Mesothelial cell of epicardium (in vitro differentiated cells): ENCODE measurements around the gene ABHD15. TPM values are rescaled to one million over a fixed set of nuclear protein-coding genes. Genes with fewer than 3 reads are reported as not detected.

Source experiments
- DNase-seq, 2 experiments: peaks; one replicate each; pipeline ENCODE4 v3.0.0; 2021; ENCODE audit warnings: low spot score in 2 of 2; ENCODE audit not compliant: unreplicated experiment in 2 of 2
- H3K27ac Mint-ChIP-seq: 2 replicates; pipeline ENCODE4 v1.8.0; 2021; ENCODE audit warnings: mixed read lengths
- H3K27me3 Mint-ChIP-seq: 2 replicates; pipeline ENCODE4 v1.8.0; 2021; ENCODE audit warnings: low read depth, mixed read lengths
- H3K36me3 Mint-ChIP-seq: 2 replicates; pipeline ENCODE4 v1.8.0; 2021; ENCODE audit warnings: mixed read lengths
- H3K4me1 Mint-ChIP-seq: 2 replicates; pipeline ENCODE4 v1.8.0; 2021; ENCODE audit warnings: mixed read lengths
- H3K4me3 Mint-ChIP-seq: 2 replicates; pipeline ENCODE4 v1.8.0; 2021; ENCODE audit warnings: mild to moderate bottlenecking, moderate library complexity, mixed read lengths
- H3K9me3 Mint-ChIP-seq: 2 replicates; pipeline ENCODE4 v1.8.0; 2021; ENCODE audit warnings: mixed read lengths
- total RNA-seq: library from RNA; stranded (reverse); gene quantifications from 3 replicates; pipeline ENCODE4 v1.2.1, GENCODE V29; 2021
- TF ChIP-seq, protein P1 (sequence below): fragments of 200-600 bp; sonication (generic); IDR thresholded peaks from one replicate; pipeline ENCODE4 v1.5.0; 2021; ENCODE audit warnings: antibody characterized with exemption; ENCODE audit not compliant: unreplicated experiment

ABHD15 gene
- total RNA-seq, 1 donor from 2014 or later = 6.1 TPM

DNA sequence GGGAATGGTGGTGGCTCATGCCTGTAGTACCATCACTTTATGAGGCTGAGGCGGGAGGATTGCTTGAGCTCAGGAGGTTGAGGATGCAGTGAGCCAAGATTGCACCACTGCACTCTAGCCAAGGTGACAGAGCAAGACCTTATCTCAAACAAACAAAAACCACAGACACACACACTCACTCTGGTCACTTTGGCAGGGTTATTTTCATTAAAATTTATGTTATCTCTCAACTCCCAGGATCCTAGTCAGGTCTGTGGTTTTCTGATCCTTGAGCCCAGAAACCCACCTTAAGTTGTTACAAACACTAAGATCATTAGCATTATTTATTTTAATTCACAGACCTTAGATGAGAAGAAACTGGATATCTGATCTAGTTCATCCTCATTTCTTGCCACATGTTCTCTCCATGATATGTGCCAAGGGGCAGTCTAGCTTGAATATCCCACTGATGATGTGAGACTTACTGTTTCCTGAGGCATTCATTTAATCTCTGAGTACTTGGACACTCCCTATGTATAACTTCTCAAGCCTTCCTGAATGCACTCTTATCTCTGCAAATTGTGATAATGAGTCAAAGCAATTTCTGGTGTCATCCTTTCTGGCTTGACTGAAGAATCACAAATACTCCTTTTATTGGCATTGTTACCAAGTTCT is 9.6 kb downstream of the ABHD15 start:
- peaks cover 5% of the 10 kb centered on the region for H3K4me1 Mint-ChIP-seq
- H3K36me3 Mint-ChIP-seq = peaks cover 4% of the 10 kb centered on the region
- no peak overlapping the region for H3K4me3 Mint-ChIP-seq
- TF ChIP-seq, protein P1, sequence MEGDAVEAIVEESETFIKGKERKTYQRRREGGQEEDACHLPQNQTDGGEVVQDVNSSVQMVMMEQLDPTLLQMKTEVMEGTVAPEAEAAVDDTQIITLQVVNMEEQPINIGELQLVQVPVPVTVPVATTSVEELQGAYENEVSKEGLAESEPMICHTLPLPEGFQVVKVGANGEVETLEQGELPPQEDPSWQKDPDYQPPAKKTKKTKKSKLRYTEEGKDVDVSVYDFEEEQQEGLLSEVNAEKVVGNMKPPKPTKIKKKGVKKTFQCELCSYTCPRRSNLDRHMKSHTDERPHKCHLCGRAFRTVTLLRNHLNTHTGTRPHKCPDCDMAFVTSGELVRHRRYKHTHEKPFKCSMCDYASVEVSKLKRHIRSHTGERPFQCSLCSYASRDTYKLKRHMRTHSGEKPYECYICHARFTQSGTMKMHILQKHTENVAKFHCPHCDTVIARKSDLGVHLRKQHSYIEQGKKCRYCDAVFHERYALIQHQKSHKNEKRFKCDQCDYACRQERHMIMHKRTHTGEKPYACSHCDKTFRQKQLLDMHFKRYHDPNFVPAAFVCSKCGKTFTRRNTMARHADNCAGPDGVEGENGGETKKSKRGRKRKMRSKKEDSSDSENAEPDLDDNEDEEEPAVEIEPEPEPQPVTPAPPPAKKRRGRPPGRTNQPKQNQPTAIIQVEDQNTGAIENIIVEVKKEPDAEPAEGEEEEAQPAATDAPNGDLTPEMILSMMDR = no peak
- no peaks in the 10 kb centered on the region for H3K9me3 Mint-ChIP-seq
- H3K27me3 Mint-ChIP-seq = peaks cover 17% of the 10 kb centered on the region
- no peak for DNase-seq
- H3K27ac Mint-ChIP-seq = no peak overlapping the region

DNA sequence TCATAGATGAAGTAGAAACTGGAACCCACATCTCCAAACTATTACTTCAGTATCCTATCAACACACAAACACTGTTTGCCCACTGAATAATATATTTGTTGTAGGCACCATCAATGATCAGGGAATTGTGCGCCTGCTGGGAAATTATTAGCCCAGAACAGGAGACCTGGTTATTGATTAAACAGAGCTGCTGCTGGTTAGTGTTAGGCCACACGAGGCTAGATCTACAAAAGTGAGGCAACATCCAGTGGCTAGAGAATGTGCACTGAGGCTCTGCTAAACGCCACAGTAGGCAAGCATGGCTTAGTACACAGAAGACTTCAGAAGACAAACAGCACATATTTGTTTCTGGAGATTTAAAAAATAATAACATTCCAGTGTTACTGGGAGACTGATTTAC is 11.0 kb downstream of the ABHD15 start:
- Mint-ChIP-seq H3K27me3 (peaks cover 12% of the 10 kb centered on the region), H3K27ac (no peak overlapping the region), H3K36me3 (peaks cover 4% of the 10 kb centered on the region), H3K9me3 (no peaks in the 10 kb centered on the region), H3K4me3 (no peak overlapping the region), H3K4me1 (peaks cover 5% of the 10 kb centered on the region)
- DNase-seq = no peak
- TF ChIP-seq, protein P1 = no peak

DNA sequence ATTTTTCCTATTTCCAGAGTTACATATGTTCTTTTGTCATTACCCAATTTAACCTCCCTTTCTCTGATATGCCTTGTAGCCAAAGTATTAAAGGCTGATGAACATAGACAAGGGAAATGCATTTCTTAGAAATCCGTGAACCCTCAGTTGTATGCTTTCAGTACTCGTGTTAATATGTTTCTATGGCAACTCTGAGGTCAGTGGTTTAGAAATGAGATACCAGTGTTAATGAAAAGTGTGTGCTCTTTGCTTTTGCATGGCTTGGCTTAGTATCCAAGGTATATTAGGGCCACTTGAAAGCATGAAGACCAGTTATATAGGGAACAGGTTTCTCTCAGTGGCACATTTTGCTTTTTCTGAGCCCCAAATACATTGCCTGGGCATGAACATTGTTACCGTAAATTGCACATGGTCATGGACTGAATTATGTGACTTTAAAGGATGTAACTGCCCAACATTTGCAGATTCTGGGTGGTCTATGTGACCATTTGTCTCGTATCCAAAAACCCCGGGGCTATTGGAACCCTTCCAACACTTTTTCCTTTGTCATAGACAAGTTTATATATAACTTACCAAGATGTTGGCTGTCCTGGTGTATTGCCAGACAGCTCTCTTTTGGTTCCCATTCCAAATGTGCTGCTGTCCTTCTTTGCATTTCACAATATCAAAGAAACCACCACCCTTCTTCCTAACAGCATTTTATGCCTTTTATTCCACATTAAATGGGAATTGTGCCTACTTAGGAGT is 17.5 kb downstream of the ABHD15 start:
- no peak overlapping the region for H3K4me3 Mint-ChIP-seq
- H3K36me3 Mint-ChIP-seq = peaks cover 2% of the 10 kb centered on the region
- TF ChIP-seq, protein P1 = no peak
- H3K9me3 Mint-ChIP-seq = no peaks in the 10 kb centered on the region
- no peak for DNase-seq
- H3K4me1 Mint-ChIP-seq = peaks cover 19% of the 10 kb centered on the region
- no peaks in the 10 kb centered on the region for H3K27me3 Mint-ChIP-seq
- H3K27ac Mint-ChIP-seq = no peak overlapping the region

DNA sequence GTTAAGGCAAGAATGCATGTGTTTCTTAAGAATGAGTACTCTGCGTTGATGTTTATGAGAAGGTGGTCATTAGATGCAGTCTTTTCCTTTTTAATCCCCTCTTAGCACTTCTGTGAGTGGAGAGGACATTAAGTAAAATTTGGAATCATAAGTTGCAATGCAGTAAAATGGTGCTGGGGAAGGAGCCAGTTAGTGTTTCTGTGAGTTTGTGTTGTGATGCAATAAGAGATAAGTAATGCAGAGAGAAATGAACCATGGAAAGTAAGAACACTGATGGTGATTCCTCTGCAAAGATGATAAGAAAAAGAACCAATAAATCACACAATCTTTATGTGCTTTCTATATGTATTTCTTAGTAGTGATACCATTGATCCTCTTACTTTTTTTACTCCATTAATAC is 20.0 kb downstream of the ABHD15 start:
- peaks cover 19% of the 10 kb centered on the region for H3K4me1 Mint-ChIP-seq
- DNase-seq = no peak
- peaks cover 11% of the 10 kb centered on the region for H3K36me3 Mint-ChIP-seq
- no peaks in the 10 kb centered on the region for H3K27me3 Mint-ChIP-seq
- H3K4me3 Mint-ChIP-seq = no peak overlapping the region
- TF ChIP-seq, protein P1 = no peak
- H3K27ac Mint-ChIP-seq = no peak overlapping the region
- no peaks in the 10 kb centered on the region for H3K9me3 Mint-ChIP-seq

DNA sequence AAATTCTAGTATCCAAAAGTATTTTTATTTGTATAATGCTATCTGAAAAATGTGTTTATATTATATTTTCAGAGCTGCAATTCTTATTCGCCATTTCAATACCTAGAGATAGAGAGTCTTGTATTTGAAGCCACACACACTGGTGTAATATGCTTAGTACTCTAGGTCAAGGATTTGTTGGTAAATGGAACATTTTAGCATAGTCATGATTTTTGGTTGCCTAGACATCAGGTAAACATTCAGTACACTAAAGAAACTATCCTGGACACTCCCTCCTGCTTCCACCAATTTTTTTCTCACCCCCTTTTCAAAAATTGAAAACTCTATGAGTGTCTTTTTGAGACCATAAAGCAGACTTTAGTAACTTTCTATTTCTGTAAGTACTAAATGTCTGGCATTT is 20.8 kb downstream of the ABHD15 start:
- H3K4me3 Mint-ChIP-seq = no peak overlapping the region
- H3K27ac Mint-ChIP-seq = no peak overlapping the region
- TF ChIP-seq, protein P1 = no peak
- H3K36me3 Mint-ChIP-seq = peaks cover 11% of the 10 kb centered on the region
- no peaks in the 10 kb centered on the region for H3K27me3 Mint-ChIP-seq
- DNase-seq = no peak
- peaks cover 19% of the 10 kb centered on the region for H3K4me1 Mint-ChIP-seq
- no peaks in the 10 kb centered on the region for H3K9me3 Mint-ChIP-seq
